Right ventricle myocardium superior (tissue), 1 donor: ENCODE results near the gene DDX52. TPM values are rescaled to one million over a fixed set of nuclear protein-coding genes. Genes with fewer than 3 reads are reported as not detected.

ENCODE experiments used
- ATAC-seq: fragments of 200-7000 bp; cut with Tn5 transposase; one replicate; pipeline ENCODE4 v1.9.1; 2020; ENCODE audit warnings: mild to moderate bottlenecking; ENCODE audit not compliant: poor library complexity
- DNase-seq: peaks from one replicate; pipeline ENCODE4 v3.0.0-alpha.2; 2020
- intact Hi-C: fragments of 100-400 bp; cut with DNase I; formaldehyde crosslinking; loops from one replicate; pipeline ENCODE4 v1.11.2; 2022
- total RNA-seq: library from RNA; stranded (reverse); fragmentation: NEBNext Ultra II Directional; extraction: Animal tissue kit (Norgen Biotek cat#: 25700); gene quantifications from one replicate; pipeline ENCODE4 v1.2.1, GENCODE V29; 2021
- donor health status: DM: no; HTN: yes; CAD: no; lungs with severe emphysema.

DDX52 gene
- total RNA-seq, 1 donor from 2014 or later = 13.6 TPM

DNA sequence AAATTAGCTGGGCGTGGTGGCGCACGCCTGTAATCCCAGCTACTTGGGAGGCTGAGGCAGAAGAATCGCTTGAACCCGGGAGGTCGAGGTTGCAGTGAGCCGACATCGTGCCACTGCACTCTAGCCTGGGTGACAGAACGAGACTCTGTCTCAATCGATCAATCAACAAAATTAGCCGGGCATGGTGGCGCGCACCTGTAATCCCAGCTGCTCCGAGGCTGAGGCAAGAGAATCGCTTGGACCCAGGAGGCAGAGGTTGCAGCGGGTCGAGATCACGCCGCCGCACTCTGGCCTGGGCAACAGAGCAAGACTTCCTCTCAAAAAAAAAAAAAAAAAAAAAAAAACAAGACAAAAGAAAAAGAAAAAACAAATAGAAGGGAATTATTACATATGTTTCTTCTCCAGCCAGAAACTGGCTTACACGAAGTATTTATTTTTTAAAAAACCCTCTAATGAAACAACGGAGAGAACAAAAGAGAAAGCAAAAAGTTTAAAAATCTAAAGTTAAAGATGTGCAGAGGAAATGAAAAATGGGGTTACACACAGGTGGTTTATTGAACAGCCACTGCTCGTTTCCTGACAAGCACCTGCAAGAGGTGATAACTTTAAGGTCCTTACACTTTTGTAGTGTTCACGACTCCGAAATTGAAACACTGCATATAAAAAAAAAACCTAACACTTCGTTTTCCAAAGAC lies 35.5 kb downstream of the DDX52 start:
- ATAC-seq (no peak), DNase-seq (no peak)
- intact Hi-C loops = no loop called here

DNA sequence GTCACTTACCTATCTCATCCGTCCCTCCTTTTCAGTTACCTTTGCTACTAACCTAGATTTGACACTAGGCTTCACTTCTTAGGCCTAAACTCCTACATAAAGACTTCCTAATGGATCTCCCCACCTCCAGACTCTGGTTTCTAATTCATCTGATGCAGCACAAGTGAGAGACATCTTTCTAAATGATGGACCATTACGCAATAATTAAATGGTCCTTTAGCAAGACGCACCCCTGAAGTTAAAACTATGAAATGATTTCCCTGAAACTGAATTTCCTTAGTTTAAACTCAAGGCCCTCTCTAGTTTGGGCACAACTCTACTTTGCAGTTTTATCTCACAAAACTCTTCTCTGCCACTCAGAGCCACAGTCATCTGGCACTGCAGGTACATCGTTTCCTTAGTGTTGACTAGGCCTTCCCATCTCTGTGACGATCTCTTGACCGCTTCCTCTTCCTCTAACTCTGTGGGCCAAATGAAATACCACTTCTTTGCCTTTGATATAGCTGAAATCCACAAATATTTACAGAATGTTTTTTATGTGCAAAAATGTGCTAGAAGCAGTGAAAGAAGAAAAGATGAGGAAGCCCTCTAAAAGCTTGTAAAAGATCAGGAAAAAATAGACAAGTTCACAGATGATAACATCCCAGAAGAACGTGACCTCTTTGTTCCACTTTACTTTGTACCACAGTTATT lies 37.3 kb downstream of the DDX52 start:
- DNase-seq = no peak
- intact Hi-C loops = no loop called here
- ATAC-seq = no peak

DNA sequence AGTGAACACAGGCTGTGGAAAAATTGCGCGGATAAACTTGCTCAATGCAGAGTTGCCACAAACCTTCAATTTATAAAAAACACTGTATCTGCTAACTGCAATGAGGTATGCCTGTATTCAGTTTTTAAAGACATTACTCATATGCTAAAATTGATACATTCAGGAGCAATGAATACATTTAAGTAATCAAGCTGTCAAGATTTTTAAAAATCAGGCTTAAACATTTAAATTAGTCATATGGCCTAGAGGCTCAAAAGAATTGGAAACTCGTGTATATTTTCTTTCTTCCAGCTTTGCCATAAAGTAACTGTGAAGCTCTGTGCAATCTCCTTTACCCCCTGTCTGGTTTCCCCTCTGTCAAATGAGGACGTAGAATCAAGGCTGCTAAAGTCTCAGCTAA lies 38.2 kb downstream of the DDX52 start:
- intact Hi-C loops = no loop called here
- ATAC-seq = no peak
- DNase-seq = no peak

DNA sequence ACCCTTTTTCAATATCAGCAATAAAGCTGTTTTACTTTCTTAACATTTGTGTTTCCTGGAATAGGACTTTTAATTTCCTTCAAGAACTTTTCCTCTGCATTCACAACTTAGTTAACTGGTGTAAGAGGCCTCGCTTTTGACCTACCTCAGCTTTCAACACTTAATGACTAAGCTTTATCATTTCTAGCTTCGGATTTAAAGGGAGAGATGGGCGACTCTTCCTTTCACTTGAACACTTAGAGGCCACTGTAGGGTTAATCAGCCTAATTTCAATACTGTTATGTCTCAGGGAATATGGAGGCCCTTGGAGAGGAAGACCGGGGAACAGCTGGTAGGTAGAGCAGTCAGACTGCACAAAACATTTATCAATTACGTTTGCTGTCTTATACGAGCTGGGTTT lies 38.7 kb downstream of the DDX52 start:
- intact Hi-C loops = no loop called here
- ATAC-seq (no peak), DNase-seq (no peak)

DNA sequence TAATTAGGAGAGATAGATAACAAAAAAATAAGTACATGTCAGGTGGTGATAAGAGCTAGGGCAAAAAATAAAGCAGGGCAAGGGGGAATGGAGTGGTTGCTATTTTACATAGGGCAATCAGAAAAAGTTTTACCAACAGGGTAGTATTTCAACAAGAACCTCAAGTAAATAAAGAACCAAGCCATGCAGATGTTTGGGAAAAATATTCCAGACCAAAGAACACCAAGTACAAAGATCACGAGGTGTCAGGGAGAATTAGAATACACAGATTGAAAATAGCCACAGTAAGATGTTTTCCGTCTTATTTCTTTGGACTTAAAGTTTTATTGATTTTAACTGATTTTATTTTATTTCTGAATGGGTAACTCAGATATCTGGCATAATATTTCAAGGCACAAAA lies 45.1 kb downstream of the DDX52 start:
- no peak for ATAC-seq
- no peak for DNase-seq
- intact Hi-C loops = no loop called here

DNA sequence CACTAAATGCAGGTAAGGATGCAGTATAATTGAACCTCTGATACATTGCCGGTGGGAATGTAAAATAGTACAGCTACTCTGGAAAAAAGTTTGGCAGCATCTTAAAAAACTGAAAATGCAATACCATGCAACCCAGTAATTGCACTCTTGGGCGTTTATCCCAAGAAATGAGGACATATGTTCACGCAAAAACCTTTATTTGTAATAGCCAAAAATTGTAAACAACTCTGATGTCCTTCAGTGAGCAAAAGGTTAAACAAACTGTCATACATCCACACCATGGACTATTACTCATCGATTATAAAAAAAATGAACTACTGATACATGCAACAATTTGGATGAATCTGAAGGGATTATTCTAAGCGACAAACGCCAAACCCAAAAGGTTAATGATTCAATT lies 51.0 kb downstream of the DDX52 start:
- no peak for DNase-seq
- intact Hi-C loops = no loop called here
- ATAC-seq = no peak

DNA sequence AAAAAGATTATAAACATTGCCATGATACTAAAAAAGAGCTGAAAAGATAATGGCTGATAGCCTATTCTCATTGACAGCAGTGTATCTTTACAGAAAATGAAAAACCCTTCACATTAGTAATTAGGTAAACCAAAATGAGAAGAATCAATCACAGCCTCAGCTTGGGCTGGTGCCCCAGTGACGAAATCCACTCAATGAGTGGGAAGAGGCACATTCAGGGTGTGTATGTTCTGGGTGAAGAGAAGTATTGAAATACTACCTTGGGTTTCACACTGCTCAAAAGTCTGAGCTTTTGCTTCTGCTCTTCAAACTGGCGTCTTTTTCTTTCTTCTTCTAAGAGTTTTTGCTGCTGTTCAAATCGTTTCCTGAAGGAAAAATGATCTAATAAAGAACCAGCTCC lies 58.2 kb downstream of the DDX52 start:
- ATAC-seq (no peak), DNase-seq (no peak)
- intact Hi-C loops = no loop called here

DNA sequence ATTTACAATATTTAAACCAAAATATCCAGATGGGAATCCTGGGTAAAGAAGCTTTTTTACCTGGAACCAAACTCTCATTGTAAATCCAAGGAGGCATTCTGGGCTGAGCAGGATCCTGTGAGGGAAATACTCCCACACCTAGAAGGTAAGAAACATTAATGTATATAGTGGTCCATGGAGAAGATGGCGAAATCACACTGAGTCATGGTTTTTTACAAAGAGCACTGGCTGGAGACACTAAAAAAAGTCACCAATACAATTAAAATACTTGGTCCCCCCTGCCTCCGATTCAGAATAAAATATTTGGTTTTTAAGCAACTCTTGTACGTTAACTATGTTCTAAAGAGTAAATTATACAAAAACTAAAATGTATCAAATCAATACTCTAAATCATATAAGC lies 67.0 kb downstream of the DDX52 start:
- DNase-seq = no peak
- intact Hi-C loops = no loop called here

DNA sequence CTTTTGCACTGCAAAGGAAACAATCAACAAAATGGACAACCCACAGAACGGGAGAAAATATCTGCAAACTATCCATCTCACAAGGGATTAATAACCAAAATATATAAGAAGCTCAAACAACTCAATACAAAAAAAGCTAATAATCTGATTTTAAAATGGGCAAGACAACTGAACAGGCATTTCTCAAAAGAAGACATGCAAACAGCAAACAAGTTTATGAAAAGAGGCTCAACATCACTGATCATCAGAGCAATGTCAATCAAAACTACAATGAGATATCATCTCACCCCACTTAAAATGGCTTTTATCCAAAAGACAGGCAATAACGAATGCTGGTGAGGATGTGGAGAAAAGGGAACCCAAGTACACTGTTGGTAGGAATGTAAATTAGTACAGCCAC lies 68.8 kb downstream of the DDX52 start:
- intact Hi-C loops = no loop called here
- DNase-seq = no peak
- no peak for ATAC-seq

More for the DNA sequence above, 67.0 kb downstream of the DDX52 start:
- no peak for ATAC-seq

DNA sequence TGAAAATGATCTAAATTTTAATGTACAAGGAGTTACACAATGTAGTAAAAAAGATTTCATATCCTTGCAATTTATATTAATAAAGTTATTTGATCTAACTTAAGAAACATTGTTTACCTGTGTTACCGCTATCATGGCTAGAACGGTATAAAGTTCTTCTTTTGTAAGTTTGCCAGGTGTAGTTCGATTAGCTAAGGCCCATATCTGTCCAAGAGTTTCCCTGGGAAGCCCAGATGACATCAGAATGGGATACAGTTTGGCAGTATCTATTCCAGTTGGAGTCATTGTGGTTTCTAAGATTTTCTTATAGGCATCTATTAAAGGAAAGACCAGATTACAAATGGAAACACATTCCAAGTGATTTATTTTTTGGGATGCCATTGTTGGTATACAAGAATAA lies 71.6 kb downstream of the DDX52 start:
- no peak for ATAC-seq
- intact Hi-C loops = no loop called here
- no peak for DNase-seq

DNA sequence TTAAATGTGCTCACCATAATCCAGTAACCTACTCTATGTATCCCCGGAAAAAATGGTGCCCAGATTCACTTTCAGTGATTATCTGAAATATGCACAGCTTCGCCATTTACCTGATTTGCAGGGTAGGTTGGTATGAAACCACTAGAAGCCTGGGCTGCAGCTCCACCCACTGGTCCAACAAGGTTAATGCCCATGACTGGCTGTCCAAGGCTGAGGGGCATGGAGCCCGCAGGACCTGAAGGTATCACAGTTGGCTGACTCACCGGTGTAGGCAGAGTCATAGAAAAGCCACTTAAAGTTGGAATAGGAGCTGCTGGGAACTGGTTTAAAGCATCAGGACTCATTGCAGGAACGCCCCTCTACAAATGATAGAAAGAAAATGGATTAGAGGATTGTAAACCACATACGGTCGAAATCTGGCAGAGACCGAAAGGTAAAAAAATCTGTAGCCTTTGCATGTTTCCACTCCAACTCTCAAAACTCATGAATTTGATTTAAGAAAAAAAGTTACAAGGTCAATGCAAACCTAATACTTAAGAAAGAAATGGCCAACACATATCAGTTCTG lies 72.6 kb downstream of the DDX52 start:
- DNase-seq = no peak
- peak; percentile 82 for ATAC-seq
- intact Hi-C loops = no loop called here

DNA sequence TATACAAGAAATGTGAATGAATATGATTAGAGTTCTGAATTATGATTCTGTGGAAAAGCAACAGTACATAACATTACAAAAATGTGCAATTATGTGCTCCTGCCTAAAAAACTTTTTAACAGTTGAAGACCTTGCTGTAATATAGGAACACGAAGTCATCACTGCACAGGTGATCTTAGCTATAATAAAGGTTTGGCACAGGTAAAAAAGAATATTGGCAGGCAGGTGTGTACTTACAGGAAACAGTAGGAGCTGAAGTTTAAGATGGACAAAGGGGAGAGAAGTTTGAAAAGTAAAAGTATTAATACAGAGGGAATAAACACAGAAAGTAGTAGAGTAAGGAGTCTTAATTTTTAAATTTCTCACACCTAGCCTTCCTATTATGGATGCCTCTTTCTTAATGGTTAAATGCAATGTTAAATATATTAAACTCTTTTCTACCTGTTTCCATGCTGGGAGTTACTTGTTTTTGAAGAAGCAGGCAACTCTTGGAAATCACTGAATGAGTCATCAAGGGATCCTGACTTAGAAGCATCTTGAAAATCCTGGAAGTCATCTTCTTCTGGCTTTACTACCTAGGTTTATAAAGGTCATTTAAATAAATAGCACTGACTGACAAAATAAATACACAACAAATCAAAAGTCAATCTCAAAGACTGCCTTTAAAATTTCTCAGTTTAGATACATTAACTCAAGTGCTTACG lies 74.7 kb downstream of the DDX52 start:
- ATAC-seq = no peak
- no peak for DNase-seq

DNA sequence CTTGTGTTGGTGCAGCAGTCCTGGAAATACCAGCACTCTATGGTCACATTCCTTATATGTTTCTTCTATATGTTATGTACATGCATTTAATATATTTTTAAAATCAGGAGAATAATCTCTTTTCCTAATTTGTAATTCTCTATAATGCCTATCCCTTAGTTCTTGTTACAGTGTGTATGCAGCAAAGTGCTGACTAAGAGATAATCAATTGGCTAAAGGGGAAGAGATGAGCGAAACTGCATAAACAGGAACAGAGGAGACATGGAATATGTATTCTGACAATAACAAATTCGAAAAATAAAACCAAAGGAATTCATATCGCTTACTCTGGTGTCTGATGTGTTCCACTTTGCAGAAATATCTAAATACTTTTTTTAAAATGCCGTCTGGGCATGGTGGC lies 75.7 kb downstream of the DDX52 start:
- intact Hi-C loops = no loop called here
- DNase-seq (no peak), ATAC-seq (no peak)

More for the DNA sequence above, 74.7 kb downstream of the DDX52 start:
- intact Hi-C loops = no loop called here

DNA sequence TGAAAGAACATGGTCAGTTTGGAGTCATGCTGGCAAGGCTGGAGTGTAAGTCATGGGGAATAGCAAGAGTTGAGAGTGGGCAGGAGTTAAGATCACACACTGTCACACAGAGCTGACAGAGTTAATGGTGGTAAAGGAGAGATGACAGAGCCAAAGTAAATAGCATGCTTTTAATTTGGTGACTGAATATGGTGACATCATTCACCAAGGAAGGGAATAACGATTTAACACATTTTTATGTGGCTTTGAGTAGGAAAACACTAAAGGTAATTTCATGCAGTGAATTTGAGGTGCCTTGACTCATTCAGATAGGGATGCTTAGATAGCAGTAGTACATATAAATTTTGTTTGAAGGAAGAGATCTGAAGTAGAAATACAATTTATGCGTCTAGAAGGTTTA lies 76.1 kb downstream of the DDX52 start:
- no peak for DNase-seq
- no peak for ATAC-seq
- intact Hi-C loops = no loop called here

DNA sequence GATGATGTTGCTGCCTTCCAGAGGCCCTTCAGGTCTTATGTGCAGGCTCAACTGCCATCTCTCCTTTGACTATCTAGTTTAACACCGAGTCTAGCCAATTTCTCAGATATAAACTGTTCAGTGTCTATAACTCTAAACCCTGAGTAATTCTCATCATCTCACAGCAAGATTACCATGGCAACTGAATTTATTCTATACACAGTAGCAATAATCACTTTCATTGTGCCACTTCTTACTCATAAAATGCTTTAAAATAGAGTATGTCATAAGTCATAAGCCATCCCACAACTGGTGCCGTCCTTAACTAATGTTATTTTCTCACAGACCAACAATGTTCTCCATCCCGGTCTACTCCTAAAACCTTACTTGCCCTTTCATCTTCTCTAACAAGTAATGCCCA lies 79.0 kb downstream of the DDX52 start:
- DNase-seq (no peak), ATAC-seq (no peak)
- intact Hi-C loops = no loop called here

DNA sequence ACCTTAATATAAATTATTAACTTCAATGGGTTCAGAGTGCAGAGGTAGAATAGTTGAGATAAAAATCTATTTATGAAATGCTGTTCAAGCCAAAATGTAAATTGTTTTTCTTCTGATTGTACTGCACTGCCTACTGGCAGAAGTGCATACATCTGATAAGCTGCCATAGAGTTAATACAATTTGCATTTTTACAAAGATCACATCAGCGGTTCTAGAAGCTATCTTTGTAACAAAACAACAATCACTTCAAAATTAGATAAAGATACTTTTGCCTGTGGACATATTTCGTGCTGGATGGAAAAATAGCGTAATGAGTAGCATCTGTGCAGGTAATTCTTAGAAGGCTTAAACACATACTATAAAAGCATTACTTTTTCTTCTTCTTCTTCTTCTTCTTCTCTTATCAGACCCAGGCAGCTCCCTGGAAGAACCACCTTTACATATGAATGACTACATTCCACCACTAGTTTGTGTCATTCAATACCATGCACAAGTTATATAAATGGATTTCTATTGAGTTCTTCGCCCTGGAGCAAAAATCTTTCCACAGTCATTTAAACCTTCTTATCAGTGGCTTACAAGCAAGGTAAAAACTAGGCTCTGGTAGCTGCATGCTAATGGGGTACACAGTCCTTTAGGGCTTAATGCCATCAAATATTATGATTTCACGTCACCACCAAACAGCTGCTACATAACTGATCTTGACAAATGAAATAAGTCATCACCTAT lies 81.1 kb downstream of the DDX52 start:
- intact Hi-C loops = no loop called here
- ATAC-seq (no peak), DNase-seq (no peak)
